ENCODE measurements around the gene STAC3. TPM values are rescaled to one million over a fixed set of nuclear protein-coding genes. Genes with fewer than 3 reads are reported as not detected.

Gene STAC3
- polyA plus RNA-seq, 3 donors, result 4.3 to 9.6 (median 7.8) TPM

- DNase-seq, result no peak
Measured at GRCh38 chr12:57194253-57194652, 56.7 kb downstream of the STAC3 start.

GRCh38 chr12:57193706-57194245, 57.2 kb downstream of the STAC3 start:
- DNase-seq, result no peak

Other genes with a start within 250 kb of the STAC3 start
- gene ZBTB39, start 244.6 kb downstream of the STAC3 start, polyA plus RNA-seq (ENCODE audit: insufficient read length in 3 of 3), result 10 to 100 TPM; 12.8 to 14.0 (median 13.8) TPM
- 1 to 10 TPM in 2 of 3 donors, under 1 TPM in 1; 0.64 to 2.2 (median 1.1) TPM for gene TAC3, start 234.7 kb downstream of the STAC3 start, polyA plus RNA-seq (ENCODE audit: insufficient read length in 3 of 3)
- under 1 TPM; 0.14 to 0.25 (median 0.21) TPM for gene MYO1A, start 201.1 kb downstream of the STAC3 start, polyA plus RNA-seq (ENCODE audit: insufficient read length in 3 of 3)
- 10 to 100 TPM; 22.1 to 35.0 (median 27.9) TPM for gene NEMP1, start 172.4 kb downstream of the STAC3 start, polyA plus RNA-seq (ENCODE audit: insufficient read length in 3 of 3)
- gene NAB2, start 162.1 kb downstream of the STAC3 start, polyA plus RNA-seq (ENCODE audit: insufficient read length in 3 of 3), result 10 to 100 TPM; 47.0 to 53.9 (median 53.8) TPM
- 100 to 1,000 TPM in 2 of 3 donors, 10 to 100 TPM in 1; 98.8 to 134 (median 127) TPM for gene STAT6, start 139.8 kb downstream of the STAC3 start, polyA plus RNA-seq (ENCODE audit: insufficient read length in 3 of 3)
- gene LRP1, start 122.7 kb downstream of the STAC3 start, polyA plus RNA-seq (ENCODE audit: insufficient read length in 3 of 3), result 100 to 1,000 TPM in 1 of 3 donors, 10 to 100 TPM in 2; 70.4 to 103 (median 83.3) TPM
- not detected for gene LRP1-AS, start 103.6 kb downstream of the STAC3 start, polyA plus RNA-seq (ENCODE audit: insufficient read length in 3 of 3)
- 1 to 10 TPM; 3.7 to 5.8 (median 3.9) TPM for gene NXPH4, start 34.4 kb downstream of the STAC3 start, polyA plus RNA-seq (ENCODE audit: insufficient read length in 3 of 3)
- 10 to 100 TPM; 82.5 to 90.7 (median 89.9) TPM for gene SHMT2, start 21.5 kb downstream of the STAC3 start, polyA plus RNA-seq (ENCODE audit: insufficient read length in 3 of 3)
- 10 to 100 TPM; 58.3 to 97.0 (median 88.7) TPM for gene R3HDM2, start 179.9 kb upstream of the STAC3 start, polyA plus RNA-seq (ENCODE audit: insufficient read length in 3 of 3)
- gene INHBC, start 183.6 kb upstream of the STAC3 start, polyA plus RNA-seq (ENCODE audit: insufficient read length in 3 of 3), result under 1 TPM; 0.22 to 0.27 (median 0.26) TPM
- under 1 TPM; 0.53 to 0.77 (median 0.53) TPM for gene INHBE, start 204.1 kb upstream of the STAC3 start, polyA plus RNA-seq (ENCODE audit: insufficient read length in 3 of 3)
- gene GLI1, start 208.6 kb upstream of the STAC3 start, polyA plus RNA-seq (ENCODE audit: insufficient read length in 3 of 3), result 10 to 100 TPM; 20.2 to 21.2 (median 20.5) TPM
- gene ARHGAP9, start 228.7 kb upstream of the STAC3 start, polyA plus RNA-seq (ENCODE audit: insufficient read length in 3 of 3), result 1 to 10 TPM; 2.8 to 3.4 (median 3.3) TPM
- 100 to 1,000 TPM; 121 to 137 (median 133) TPM for gene MARS1, start 236.9 kb upstream of the STAC3 start, polyA plus RNA-seq (ENCODE audit: insufficient read length in 3 of 3)